OCI-LY7 (cell line): ENCODE data around the gene GABARAPL2. TPM values are rescaled to one million over a fixed set of nuclear protein-coding genes. Genes with fewer than 3 reads are reported as not detected.

ENCODE experiments used
- BruUV-seq: library from RNA; stranded (reverse); fragments of 400-500 nt; replicated peaks from 2 replicates; lab custom pipeline; 2021; lab: Mats Ljungman, UMichigan
- CTCF ChIA-PET: fragments of 300-600 bp; sonication (Branson Sonifier 250); formaldehyde crosslinking; loops from one replicate; lab custom pipeline; 2022; ENCODE audit warnings: antibody characterized with exemption; ENCODE audit not compliant: unreplicated experiment; lab: Charles Lee
- POLR2A ChIA-PET: fragments of 300-600 bp; sonication (Branson Sonifier 250); formaldehyde crosslinking; loops from one replicate; lab custom pipeline; 2022; ENCODE audit warnings: antibody characterized with exemption; lab: Charles Lee
- DNase-seq: peaks from one replicate; pipeline ENCODE4 v3.0.0-alpha.2; 2015; ENCODE audit warnings: low spot score
- H2AFZ ChIP-seq: fragments of 200-600 bp; sonication (generic), shearing (Covaris generic); 2 replicates; pipeline ENCODE4 v1.6.1; 2014; ENCODE audit warnings: mild to moderate bottlenecking, antibody characterized with exemption, low read length, moderate library complexity
- H3K27ac ChIP-seq: fragments of 200-600 bp; sonication (generic); 2 replicates; pipeline ENCODE4 v1.5.1; 2014; ENCODE audit warnings: mixed run types, low read depth, mild to moderate bottlenecking, moderate library complexity, low read length, inconsistent platforms; ENCODE audit not compliant: poor library complexity, severe bottlenecking
- H3K36me3 ChIP-seq: fragments of 200-600 bp; sonication (generic); 2 replicates; pipeline ENCODE4 v1.6.1; 2014; ENCODE audit warnings: mild to moderate bottlenecking, antibody characterized with exemption, low read length, moderate library complexity, mixed read lengths; ENCODE audit not compliant: insufficient read depth
- H3K4me1 ChIP-seq: fragments of 200-600 bp; sonication (generic); 2 replicates; pipeline ENCODE4 v1.5.1; 2014; ENCODE audit warnings: mild to moderate bottlenecking, low read length; ENCODE audit not compliant: insufficient read depth, poor library complexity, severe bottlenecking
- H3K4me2 ChIP-seq: fragments of 200-600 bp; sonication (generic); 2 replicates; pipeline ENCODE4 v1.6.1; 2014; ENCODE audit warnings: mild to moderate bottlenecking, low read length
- H3K4me3 ChIP-seq: fragments of 200-600 bp; sonication (generic); 2 replicates; pipeline ENCODE4 v1.5.1; 2014; ENCODE audit warnings: mild to moderate bottlenecking, low read depth, low read length; ENCODE audit not compliant: poor library complexity, severe bottlenecking
- H3K79me2 ChIP-seq: fragments of 200-600 bp; sonication (generic); 2 replicates; pipeline ENCODE4 v1.6.1; 2016; ENCODE audit warnings: low read depth, mild to moderate bottlenecking, low read length, moderate library complexity, mixed read lengths; ENCODE audit not compliant: insufficient read depth
- H3K9me2 ChIP-seq: fragments of 200-600 bp; sonication (generic); 2 replicates; pipeline ENCODE4 v1.6.1; 2016; ENCODE audit warnings: mild to moderate bottlenecking, low read length, mixed read lengths; ENCODE audit not compliant: insufficient read depth
- H3K9me3 ChIP-seq: fragments of 200-600 bp; sonication (generic); 2 replicates; pipeline ENCODE4 v1.6.1; 2014; ENCODE audit warnings: mild to moderate bottlenecking, mixed run types, low read length, mixed read lengths
- H4K20me1 ChIP-seq: fragments of 200-600 bp; sonication (generic); 2 replicates; pipeline ENCODE4 v1.6.1; 2014; ENCODE audit warnings: mild to moderate bottlenecking, antibody characterized with exemption, low read length, moderate library complexity, mixed read lengths; ENCODE audit not compliant: insufficient read depth
- CTCF ChIP-seq: fragments of 200-600 bp; sonication (generic); conservative IDR thresholded peaks from 2 replicates; pipeline ENCODE4 v1.5.1; 2014; ENCODE audit warnings: mild to moderate bottlenecking, antibody characterized with exemption, low read length, moderate library complexity, mixed read lengths
- EZH2phosphoT487 ChIP-seq: fragments of 200-600 bp; sonication (generic); IDR thresholded peaks from 2 replicates; pipeline ENCODE4 v1.6.1; 2018; ENCODE audit warnings: low read depth, borderline replicate concordance, mild to moderate bottlenecking, mixed run types, antibody characterized with exemption, low read length, moderate library complexity, mixed read lengths
- intact Hi-C: fragments of 100-400 bp; cut with micrococcal nuclease; formaldehyde crosslinking; loops from one replicate; pipeline ENCODE4 v1.10.0; 2022; ENCODE audit not compliant: unreplicated experiment
- total RNA-seq, 2 experiments: library from RNA; depleted of rRNA in 1 of 2; stranded (reverse); fragments of >200 nt in 1 of 2; shearing (Covaris generic) in 1 of 2; gene quantifications; 2 replicates each; pipeline ENCODE4 v1.2.3, GENCODE V29; 2014 to 2022

GABARAPL2 gene
- total RNA-seq, 2 experiments from 2014 or later = 57.7 to 93.5 TPM

GRCh38 chr16:75572864-75573542 is 6.8 kb downstream of the GABARAPL2 start:
- no peaks in the 10 kb centered on the region; the same call in 1 of the 2 replicates for H3K79me2 ChIP-seq

DNA sequence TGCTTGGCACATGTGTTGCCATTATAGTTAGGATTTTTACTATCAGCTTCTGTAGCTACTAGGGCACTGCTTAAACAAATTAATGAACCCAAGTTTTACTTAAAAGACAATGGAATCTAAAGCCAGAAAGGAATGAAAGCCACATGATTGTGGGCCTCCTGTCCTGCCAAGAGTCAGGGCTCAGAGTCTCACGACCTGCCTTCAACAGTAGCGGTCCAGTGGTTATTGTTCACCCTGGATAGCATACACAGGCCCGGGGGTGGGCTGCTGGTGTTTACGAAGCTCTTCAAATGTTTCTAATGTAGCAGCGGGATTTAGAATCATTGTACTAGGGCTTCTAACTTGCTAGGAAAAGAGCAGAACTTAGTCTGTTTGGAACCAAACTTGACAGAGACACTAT is 7.8 kb downstream of the GABARAPL2 start:
- no peaks in the 10 kb centered on the region for H3K9me3 ChIP-seq

More at GRCh38 chr16:75572864-75573542, 6.8 kb downstream of the GABARAPL2 start:
- TF ChIP-seq EZH2phosphoT487 = no peak
- TF ChIP-seq CTCF = no peak
- DNase-seq = no peak
- Histone ChIP-seq H3K27ac (no peak overlapping the region), H3K9me3 (no peaks in the 10 kb centered on the region), H3K4me1 (peaks cover 38% of the 10 kb centered on the region), H3K4me3 (no peak overlapping the region), H4K20me1 (0 out of 2 replicates have a peak, but pooled peaks cover 7% of the 10 kb centered on the region), H3K4me2 (no peak overlapping the region), H3K9me2 (no peaks in the 10 kb centered on the region), H3K36me3 (peaks cover 96% of the 10 kb centered on the region), H2AFZ (no peak overlapping the region)
- CTCF ChIA-PET = no interaction called here
- POLR2A ChIA-PET = interaction anchor here (0.5 to 1.5 kb wide), 3 partner anchors 53 to 69 kb away, joined by 3 to 5 read pairs (median 3); no protein-coding TSS in a partner anchor
- no TSS peak for BruUV-seq
- intact Hi-C loops = no loop called here

More for the DNA sequence above, 7.8 kb downstream of the GABARAPL2 start:
- H4K20me1 ChIP-seq = 0 out of 2 replicates have a peak, but pooled peaks cover 7% of the 10 kb centered on the region
- no peak overlapping the region for H2AFZ ChIP-seq
- no peaks in the 10 kb centered on the region; the same call in 1 of the 2 replicates for H3K79me2 ChIP-seq
- CTCF ChIA-PET = no interaction called here
- no peak for TF ChIP-seq CTCF
- TF ChIP-seq EZH2phosphoT487 = no peak
- peaks cover 30% of the 10 kb centered on the region for H3K4me1 ChIP-seq
- H3K4me3 ChIP-seq = no peak overlapping the region
- POLR2A ChIA-PET = interaction anchor here (0.8 to 1.5 kb wide), 2 partner anchors 52 to 68 kb away, joined by 3 read pairs; no protein-coding TSS in a partner anchor
- intact Hi-C loops = no loop called here
- H3K4me2 ChIP-seq = no peak overlapping the region
- BruUV-seq = no TSS peak
- H3K36me3 ChIP-seq = peaks cover 96% of the 10 kb centered on the region
- no peaks in the 10 kb centered on the region for H3K9me2 ChIP-seq
- H3K27ac ChIP-seq = no peak overlapping the region
- no peak for DNase-seq
